Adrenal gland (tissue), 5 donors: ENCODE results near the gene HRH2.

Experiments
- POLR2A ChIP-seq, 2 donors: fragments of 450-650 bp; IDR thresholded peaks; one replicate each; pipeline ENCODE4 v1.6.1; 2017; ENCODE audit warnings: antibody characterized with exemption in 2 of 2, mild to moderate bottlenecking in 2 of 2, moderate library complexity in 1 of 2
- TF ChIP-seq, protein P1 (sequence below), 6 experiments: fragments of 450-650 bp in 4 of 6; fragments of 200-600 bp in 2 of 6; sonication (generic) in 1 of 6; IDR thresholded peaks; 1 replicate in 5 of 6; 2 replicates in 1 of 6; pipeline versions ENCODE4 v1.5.1 to v1.8.0; 2016 to 2021; ENCODE audit warnings: antibody characterized with exemption in 6 of 6, mild to moderate bottlenecking in 2 of 6, moderate library complexity in 1 of 6
- donor health status: DM: no; HTN: no; CAD: no.

DNA sequence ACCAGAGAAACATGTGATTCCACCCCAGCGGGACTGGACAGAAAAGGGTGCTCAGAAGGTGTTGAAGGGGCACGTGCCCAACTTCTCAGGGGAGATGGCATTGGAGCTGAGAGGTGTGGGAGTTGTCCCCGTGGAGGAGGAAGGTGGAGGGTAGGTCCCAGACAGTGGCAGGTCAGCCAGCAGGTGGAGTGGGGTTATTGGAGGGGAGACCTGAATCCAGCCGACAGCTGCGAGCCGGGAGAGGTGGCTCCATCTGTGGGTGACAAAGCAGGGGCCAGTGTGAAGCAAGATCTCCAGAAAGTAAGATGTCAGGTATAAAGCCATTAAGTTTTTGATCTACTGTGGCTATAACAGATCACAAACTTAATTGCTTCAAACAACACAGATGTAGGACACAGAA lies 75.1 kb downstream of the HRH2 start:
- TF ChIP-seq, protein P1, sequence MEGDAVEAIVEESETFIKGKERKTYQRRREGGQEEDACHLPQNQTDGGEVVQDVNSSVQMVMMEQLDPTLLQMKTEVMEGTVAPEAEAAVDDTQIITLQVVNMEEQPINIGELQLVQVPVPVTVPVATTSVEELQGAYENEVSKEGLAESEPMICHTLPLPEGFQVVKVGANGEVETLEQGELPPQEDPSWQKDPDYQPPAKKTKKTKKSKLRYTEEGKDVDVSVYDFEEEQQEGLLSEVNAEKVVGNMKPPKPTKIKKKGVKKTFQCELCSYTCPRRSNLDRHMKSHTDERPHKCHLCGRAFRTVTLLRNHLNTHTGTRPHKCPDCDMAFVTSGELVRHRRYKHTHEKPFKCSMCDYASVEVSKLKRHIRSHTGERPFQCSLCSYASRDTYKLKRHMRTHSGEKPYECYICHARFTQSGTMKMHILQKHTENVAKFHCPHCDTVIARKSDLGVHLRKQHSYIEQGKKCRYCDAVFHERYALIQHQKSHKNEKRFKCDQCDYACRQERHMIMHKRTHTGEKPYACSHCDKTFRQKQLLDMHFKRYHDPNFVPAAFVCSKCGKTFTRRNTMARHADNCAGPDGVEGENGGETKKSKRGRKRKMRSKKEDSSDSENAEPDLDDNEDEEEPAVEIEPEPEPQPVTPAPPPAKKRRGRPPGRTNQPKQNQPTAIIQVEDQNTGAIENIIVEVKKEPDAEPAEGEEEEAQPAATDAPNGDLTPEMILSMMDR (IDR thresholded peaks at IDR 0.05), result no peak
- TF ChIP-seq POLR2A (IDR thresholded peaks at IDR 0.05), result no peak
